Calu3 (cell line): ENCODE data around the gene CBFA2T3. TPM values are rescaled to one million over a fixed set of nuclear protein-coding genes. Genes with fewer than 3 reads are reported as not detected.

Experiments used
- BruUV-seq: library from RNA; stranded (reverse); fragments of 400-500 nt; replicated peaks from 2 replicates; lab custom pipeline; 2021; lab: Mats Ljungman, UMichigan
- CTCF ChIA-PET: fragments of 300-600 bp; sonication (Branson Sonifier 250); formaldehyde crosslinking; loops from one replicate; lab custom pipeline; 2022; ENCODE audit warnings: antibody characterized with exemption; lab: Charles Lee
- DNase-seq: peaks from one replicate; pipeline ENCODE4 v3.0.0; 2022
- H3K27ac Mint-ChIP-seq: one replicate; pipeline ENCODE4 v1.8.0; 2022; ENCODE audit warnings: mixed read lengths; ENCODE audit not compliant: unreplicated experiment
- H3K27me3 Mint-ChIP-seq: one replicate; pipeline ENCODE4 v1.8.0; 2022; ENCODE audit warnings: mixed read lengths; ENCODE audit not compliant: unreplicated experiment
- H3K36me3 Mint-ChIP-seq: one replicate; pipeline ENCODE4 v1.8.0; 2022; ENCODE audit warnings: mild to moderate bottlenecking, moderate library complexity, mixed read lengths; ENCODE audit not compliant: insufficient read depth, unreplicated experiment
- H3K4me1 Mint-ChIP-seq: one replicate; pipeline ENCODE4 v1.8.0; 2022; ENCODE audit warnings: mild to moderate bottlenecking, low read depth, mixed read lengths; ENCODE audit not compliant: unreplicated experiment
- H3K4me3 Mint-ChIP-seq: one replicate; pipeline ENCODE4 v1.8.0; 2022; ENCODE audit warnings: mild to moderate bottlenecking, low read depth, moderate library complexity, mixed read lengths; ENCODE audit not compliant: unreplicated experiment
- H3K9me3 Mint-ChIP-seq: one replicate; pipeline ENCODE4 v1.8.0; 2022; ENCODE audit warnings: low read depth, mixed read lengths; ENCODE audit not compliant: unreplicated experiment
- CTCF ChIP-seq: fragments of 200-600 bp; IDR thresholded peaks from one replicate; pipeline ENCODE4 v1.8.0; 2022; ENCODE audit warnings: antibody characterized with exemption; ENCODE audit not compliant: unreplicated experiment
- intact Hi-C: fragments of 100-400 bp; cut with micrococcal nuclease; formaldehyde crosslinking; loops from one replicate; pipeline ENCODE4 v1.10.0; 2022; ENCODE audit not compliant: unreplicated experiment
- total RNA-seq: library from RNA; stranded (reverse); gene quantifications from 2 replicates; pipeline ENCODE4 v1.2.3, GENCODE V29; 2022

The CBFA2T3 gene
- total RNA-seq, 1 experiment from 2014 or later, result not detected

GRCh38 chr16:88953003-88953690 lies 23.9 kb downstream of the CBFA2T3 start:
- Mint-ChIP-seq H3K4me3 (no peak overlapping the region), H3K9me3 (no peaks in the 10 kb centered on the region), H3K27me3 (peaks cover 74% of the 10 kb centered on the region), H3K36me3 (no peaks in the 10 kb centered on the region), H3K27ac (no peak overlapping the region), H3K4me1 (no peaks in the 10 kb centered on the region)
- intact Hi-C loops, result no loop called here
- no TSS peak for BruUV-seq
- TF ChIP-seq CTCF, result no peak
- DNase-seq, result no peak
- CTCF ChIA-PET, result no interaction called here

GRCh38 chr16:88951989-88952388 lies 25.0 kb downstream of the CBFA2T3 start:
- BruUV-seq, result no TSS peak
- CTCF ChIA-PET, result no interaction called here
- H3K36me3 Mint-ChIP-seq, result no peaks in the 10 kb centered on the region
- no peak for TF ChIP-seq CTCF
- H3K4me3 Mint-ChIP-seq, result no peak overlapping the region
- no peaks in the 10 kb centered on the region for H3K9me3 Mint-ChIP-seq
- H3K4me1 Mint-ChIP-seq, result no peaks in the 10 kb centered on the region
- no peak for DNase-seq
- intact Hi-C loops, result no loop called here
- peaks cover 74% of the 10 kb centered on the region for H3K27me3 Mint-ChIP-seq
- H3K27ac Mint-ChIP-seq, result no peak overlapping the region

- no TSS peak for BruUV-seq
- CTCF ChIA-PET, result no interaction called here
- no peak overlapping the region for H3K27ac Mint-ChIP-seq
- peaks cover 74% of the 10 kb centered on the region for H3K27me3 Mint-ChIP-seq
- H3K36me3 Mint-ChIP-seq, result no peaks in the 10 kb centered on the region
- no peaks in the 10 kb centered on the region for H3K4me1 Mint-ChIP-seq
- no peaks in the 10 kb centered on the region for H3K9me3 Mint-ChIP-seq
- no peak for DNase-seq
- no peak for TF ChIP-seq CTCF
- intact Hi-C loops, result no loop called here
- no peak overlapping the region for H3K4me3 Mint-ChIP-seq
Observed at GRCh38 chr16:88951501-88951900, 25.5 kb downstream of the CBFA2T3 start.

- no peak for DNase-seq
- no peaks in the 10 kb centered on the region for H3K4me1 Mint-ChIP-seq
- no peak overlapping the region for H3K27ac Mint-ChIP-seq
- H3K27me3 Mint-ChIP-seq, result peaks cover 98% of the 10 kb centered on the region
- BruUV-seq, result no TSS peak
- H3K4me3 Mint-ChIP-seq, result no peak overlapping the region
- CTCF ChIA-PET, result no interaction called here
- no peaks in the 10 kb centered on the region for H3K36me3 Mint-ChIP-seq
- H3K9me3 Mint-ChIP-seq, result no peaks in the 10 kb centered on the region
- intact Hi-C loops, result no loop called here
- TF ChIP-seq CTCF, result no peak
Observed at GRCh38 chr16:88948781-88949490, 28.1 kb downstream of the CBFA2T3 start.
